Liver (tissue), 9 donors: ENCODE measurements around the gene CSMD2. TPM values are rescaled to one million over a fixed set of nuclear protein-coding genes. Genes with fewer than 3 reads are reported as not detected.

Experiments
- DNase-seq: peaks from one replicate; pipeline ENCODE4 v3.0.0-alpha.2; 2017; ENCODE audit warnings: low spot score
- H3K27ac ChIP-seq, 2 donors: one replicate each; pipeline ENCODE4 v1.7.0; 2013; ENCODE audit warnings: inconsistent platforms in 2 of 2, low read length in 2 of 2, control low read depth in 1 of 2, low read depth in 1 of 2, mild to moderate bottlenecking in 1 of 2
- H3K27me3 ChIP-seq, 4 donors: one replicate each; pipeline versions ENCODE4 v1.6.1 to v1.7.0; 2013; ENCODE audit warnings: low read length in 3 of 4, inconsistent platforms in 1 of 4, mild to moderate bottlenecking in 1 of 4, moderate library complexity in 1 of 4; ENCODE audit not compliant: control insufficient read depth in 4 of 4, insufficient read depth in 4 of 4
- H3K36me3 ChIP-seq, 4 donors: one replicate each; pipeline versions ENCODE4 v1.6.1 to v1.7.0; 2013; ENCODE audit warnings: low read length in 3 of 4, mild to moderate bottlenecking in 3 of 4, low read depth in 1 of 4, moderate library complexity in 1 of 4; ENCODE audit not compliant: control insufficient read depth in 4 of 4, insufficient read depth in 3 of 4
- H3K4me1 ChIP-seq, 4 donors: one replicate each; pipeline versions ENCODE4 v1.6.1 to v1.7.0; 2013; ENCODE audit warnings: low read length in 3 of 4, mild to moderate bottlenecking in 3 of 4, moderate library complexity in 1 of 4; ENCODE audit not compliant: control insufficient read depth in 4 of 4, insufficient read depth in 4 of 4
- H3K4me3 ChIP-seq, 3 donors: one replicate each; pipeline versions ENCODE4 v1.6.1 to v1.7.0; 2013; ENCODE audit warnings: low read length in 3 of 3, control low read depth in 1 of 3, low read depth in 1 of 3, mild to moderate bottlenecking in 1 of 3
- H3K9ac ChIP-seq, 2 donors: one replicate each; pipeline ENCODE4 v1.7.0; 2013; ENCODE audit warnings: low read length in 2 of 2, mild to moderate bottlenecking in 2 of 2, moderate library complexity in 2 of 2, control low read depth in 1 of 2, low read depth in 1 of 2
- H3K9me3 ChIP-seq, 4 donors: one replicate each; pipeline versions ENCODE4 v1.6.1 to v1.7.0; 2013; ENCODE audit warnings: low read length in 3 of 4; ENCODE audit not compliant: control insufficient read depth in 4 of 4
- CTCF ChIP-seq: fragments of 150-350 bp; IDR thresholded peaks from 2 replicates; pipeline ENCODE4 v1.5.1; 2017; ENCODE audit warnings: improper control_type of control experiment, low read depth, low read length; ENCODE audit not compliant: missing input control
- EGR1 ChIP-seq, 2 donors: IDR thresholded peaks; 2 replicates each; pipeline ENCODE4 v1.6.1; 2016 to 2018; ENCODE audit warnings: antibody characterized with exemption in 2 of 2, low read depth in 2 of 2
- FOXA1 ChIP-seq: IDR thresholded peaks from 2 replicates; pipeline ENCODE4 v1.6.1; 2016; ENCODE audit warnings: antibody characterized with exemption
- FOXA2 ChIP-seq: IDR thresholded peaks from 2 replicates; pipeline ENCODE4 v1.6.1; 2016; ENCODE audit warnings: antibody characterized with exemption
- GABPA ChIP-seq, 2 donors: IDR thresholded peaks in 1 of 2; conservative IDR thresholded peaks in 1 of 2; 2 replicates each; pipeline ENCODE4 v1.6.1; 2016; ENCODE audit warnings: antibody characterized with exemption in 2 of 2, mild to moderate bottlenecking in 1 of 2, moderate library complexity in 1 of 2
- HNF4A ChIP-seq, 2 donors: conservative IDR thresholded peaks; 2 replicates each; pipeline ENCODE4 v1.6.1; 2016; ENCODE audit warnings: antibody characterized with exemption in 2 of 2, mild to moderate bottlenecking in 2 of 2
- HNF4G ChIP-seq: IDR thresholded peaks from 2 replicates; pipeline ENCODE4 v1.6.1; 2016; ENCODE audit warnings: antibody characterized with exemption
- JUND ChIP-seq, 2 donors: IDR thresholded peaks; 2 replicates each; pipeline ENCODE4 v1.6.1; 2016; ENCODE audit warnings: antibody characterized with exemption in 2 of 2
- NR2F2 ChIP-seq: IDR thresholded peaks from 2 replicates; pipeline ENCODE4 v1.6.1; 2016; ENCODE audit warnings: antibody characterized with exemption
- RAD21 ChIP-seq, 2 donors: IDR thresholded peaks; 2 replicates each; pipeline ENCODE4 v1.6.1; 2016; ENCODE audit warnings: antibody characterized with exemption in 2 of 2, mild to moderate bottlenecking in 2 of 2
- REST ChIP-seq: IDR thresholded peaks from 2 replicates; pipeline ENCODE4 v1.6.1; 2016; ENCODE audit warnings: antibody characterized with exemption, mild to moderate bottlenecking
- RXRA ChIP-seq, 2 donors: IDR thresholded peaks; 2 replicates each; pipeline ENCODE4 v1.6.1; 2017 to 2018; ENCODE audit warnings: antibody characterized with exemption in 2 of 2, mild to moderate bottlenecking in 1 of 2
- SP1 ChIP-seq: IDR thresholded peaks from 2 replicates; pipeline ENCODE4 v1.6.1; 2018; ENCODE audit warnings: antibody characterized with exemption, mild to moderate bottlenecking
- TAF1 ChIP-seq: conservative IDR thresholded peaks from 2 replicates; pipeline ENCODE4 v1.6.1; 2016; ENCODE audit warnings: antibody characterized with exemption, mild to moderate bottlenecking
- YY1 ChIP-seq: IDR thresholded peaks from 2 replicates; pipeline ENCODE4 v1.6.1; 2016; ENCODE audit warnings: antibody characterized with exemption, mild to moderate bottlenecking
- WGBS: extraction: QIAGEN DNeasy Blood & Tissue Kit; methylation state at CpG from one replicate; pipeline ENCODE4 v1.1.7; 2013; 5-methylcytosine and 5-hydroxymethylcytosine counted together
- polyA plus RNA-seq, 2 donors: library from polyadenylated mRNA; stranded (reverse) in 1 of 2; unstranded in 1 of 2; fragments of 200-250 nt in 1 of 2; fragments of >200 nt in 1 of 2; fragmentation: Nextera tagmentation in 1 of 2; extraction: Ambion mirVana in 1 of 2; gene quantifications; one replicate each; pipeline versions ENCODE4 v1.2.1 to v1.2.3, GENCODE V29; 2013 to 2015
- total RNA-seq, 2 donors: library from RNA; depleted of rRNA; stranded (reverse); fragments of >200 nt; gene quantifications; one replicate each; pipeline ENCODE4 v1.2.3, GENCODE V29; 2014
- TF ChIP-seq, protein P1 (sequence below): IDR thresholded peaks from 2 replicates; pipeline ENCODE4 v1.6.1; 2016; ENCODE audit warnings: antibody characterized with exemption
- TF ChIP-seq, protein P2 (sequence below): IDR thresholded peaks from 2 replicates; pipeline ENCODE4 v1.6.1; 2016; ENCODE audit warnings: antibody characterized with exemption
- donor health status: healthy.
- donor health status: healthy.
- donor health status: healthy.
- donor health status: healthy.
- donor health status: healthy.

The CSMD2 gene
- total and polyA plus RNA-seq, 4 donors = 0.08 to 0.09 TPM; not detected in 2

- Histone ChIP-seq H3K4me3 (no peak overlapping the region), H3K27me3 (peaks cover 0 to 2% (median under 1%) of the 10 kb centered on the region in 4 donors), H3K9me3 (peaks cover 0 to 3% (median 0%) of the 10 kb centered on the region in 4 donors), H3K27ac (no peak overlapping the region), H3K4me1 (no peaks in the 10 kb centered on the region), H3K9ac (no peak overlapping the region), H3K36me3 (no peaks in the 10 kb centered on the region)
- 86% methylated on average over 14 of the region's 14 CpGs for WGBS
- TF ChIP-seq GABPA (IDR thresholded peaks at IDR 0.05 in 1 of 2, conservative IDR thresholded peaks at IDR 0.05 in 1 of 2) (no peak), FOXA1 (no peak), YY1 (no peak), NR2F2 (no peak), REST (no peak), RAD21 (IDR thresholded peaks at IDR 0.05) (no peak), CTCF (no peak), EGR1 (IDR thresholded peaks at IDR 0.05; ENCODE audit: low read depth in 2 of 2) (no peak), RXRA (IDR thresholded peaks at IDR 0.05) (no peak), SP1 (no peak), HNF4A (conservative IDR thresholded peaks at IDR 0.05) (no peak), TAF1 (no peak), FOXA2 (no peak), JUND (IDR thresholded peaks at IDR 0.05) (no peak)
- TF ChIP-seq, protein P1, sequence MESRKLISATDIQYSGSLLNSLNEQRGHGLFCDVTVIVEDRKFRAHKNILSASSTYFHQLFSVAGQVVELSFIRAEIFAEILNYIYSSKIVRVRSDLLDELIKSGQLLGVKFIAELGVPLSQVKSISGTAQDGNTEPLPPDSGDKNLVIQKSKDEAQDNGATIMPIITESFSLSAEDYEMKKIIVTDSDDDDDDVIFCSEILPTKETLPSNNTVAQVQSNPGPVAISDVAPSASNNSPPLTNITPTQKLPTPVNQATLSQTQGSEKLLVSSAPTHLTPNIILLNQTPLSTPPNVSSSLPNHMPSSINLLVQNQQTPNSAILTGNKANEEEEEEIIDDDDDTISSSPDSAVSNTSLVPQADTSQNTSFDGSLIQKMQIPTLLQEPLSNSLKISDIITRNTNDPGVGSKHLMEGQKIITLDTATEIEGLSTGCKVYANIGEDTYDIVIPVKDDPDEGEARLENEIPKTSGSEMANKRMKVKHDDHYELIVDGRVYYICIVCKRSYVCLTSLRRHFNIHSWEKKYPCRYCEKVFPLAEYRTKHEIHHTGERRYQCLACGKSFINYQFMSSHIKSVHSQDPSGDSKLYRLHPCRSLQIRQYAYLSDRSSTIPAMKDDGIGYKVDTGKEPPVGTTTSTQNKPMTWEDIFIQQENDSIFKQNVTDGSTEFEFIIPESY = no peak
- no peak for DNase-seq
Observed at GRCh38 chr1:33698361-33699035, 466.5 kb downstream of the CSMD2 start.

- H3K36me3 ChIP-seq = no peaks in the 10 kb centered on the region
Observed at GRCh38 chr1:33697816-33698215, 467.2 kb downstream of the CSMD2 start.

More at GRCh38 chr1:33697816-33698215, 467.2 kb downstream of the CSMD2 start:
- Histone ChIP-seq H3K9ac (no peak overlapping the region), H3K4me3 (no peak overlapping the region), H3K27me3 (peaks cover 0 to 2% (median under 1%) of the 10 kb centered on the region in 4 donors), H3K27ac (no peak overlapping the region), H3K4me1 (no peaks in the 10 kb centered on the region), H3K9me3 (peaks cover 0 to 3% (median 0%) of the 10 kb centered on the region in 4 donors)
- 67% methylated on average over 2 of the region's 2 CpGs for WGBS
- TF ChIP-seq CTCF (no peak), RAD21 (IDR thresholded peaks at IDR 0.05) (no peak), NR2F2 (no peak), HNF4G (no peak), REST (no peak), TAF1 (no peak)
- TF ChIP-seq, protein P2, sequence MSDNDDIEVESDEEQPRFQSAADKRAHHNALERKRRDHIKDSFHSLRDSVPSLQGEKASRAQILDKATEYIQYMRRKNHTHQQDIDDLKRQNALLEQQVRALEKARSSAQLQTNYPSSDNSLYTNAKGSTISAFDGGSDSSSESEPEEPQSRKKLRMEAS = no peak
- no peak for DNase-seq
